Subcutaneous abdominal adipose tissue (tissue), 5 donors: ENCODE results near the gene IFI27L2.

Experiments used
- H3K27ac ChIP-seq: one replicate; pipeline ENCODE4 v1.7.0; 2013; ENCODE audit warnings: low read depth, mild to moderate bottlenecking, inconsistent platforms, low read length, moderate library complexity
- H3K27me3 ChIP-seq, 5 donors: one replicate each; pipeline ENCODE4 v1.7.0; 2013; ENCODE audit warnings: low read length in 5 of 5, inconsistent platforms in 1 of 5; ENCODE audit not compliant: control insufficient read depth in 5 of 5, insufficient read depth in 4 of 5
- H3K36me3 ChIP-seq, 5 donors: one replicate each; pipeline ENCODE4 v1.7.0; 2013; ENCODE audit warnings: low read length in 5 of 5; ENCODE audit not compliant: control insufficient read depth in 5 of 5, insufficient read depth in 5 of 5
- H3K4me1 ChIP-seq, 5 donors: one replicate each; pipeline ENCODE4 v1.7.0; 2013; ENCODE audit warnings: low read length in 5 of 5, mild to moderate bottlenecking in 3 of 5, moderate library complexity in 1 of 5; ENCODE audit not compliant: control insufficient read depth in 5 of 5, insufficient read depth in 5 of 5
- H3K4me3 ChIP-seq, 5 donors: one replicate each; pipeline ENCODE4 v1.7.0; 2013; ENCODE audit warnings: low read length in 5 of 5, low read depth in 1 of 5
- H3K9ac ChIP-seq, 5 donors: one replicate each; pipeline ENCODE4 v1.7.0; 2013; ENCODE audit warnings: low read length in 5 of 5, mild to moderate bottlenecking in 4 of 5, moderate library complexity in 3 of 5
- H3K9me3 ChIP-seq, 5 donors: one replicate each; pipeline ENCODE4 v1.7.0; 2013; ENCODE audit warnings: low read length in 5 of 5; ENCODE audit not compliant: control insufficient read depth in 5 of 5
- donor health status: healthy.
- donor health status: healthy.
- donor health status: healthy.
- donor health status: healthy.
- donor health status: healthy.

Gene IFI27L2

GRCh38 chr14:94098326-94098992 is 30.9 kb downstream of the IFI27L2 start:
- H3K9ac ChIP-seq: no peak overlapping the region
- peaks cover 0 to 8% (median 5%) of the 10 kb centered on the region in 5 donors for H3K4me1 ChIP-seq
- no peaks in the 10 kb centered on the region for H3K27me3 ChIP-seq
- H3K9me3 ChIP-seq: no peaks in the 10 kb centered on the region
- no peak overlapping the region for H3K4me3 ChIP-seq
- no peak overlapping the region for H3K27ac ChIP-seq
- peaks cover 0 to 12% (median 4%) of the 10 kb centered on the region in 5 donors for H3K36me3 ChIP-seq

DNA sequence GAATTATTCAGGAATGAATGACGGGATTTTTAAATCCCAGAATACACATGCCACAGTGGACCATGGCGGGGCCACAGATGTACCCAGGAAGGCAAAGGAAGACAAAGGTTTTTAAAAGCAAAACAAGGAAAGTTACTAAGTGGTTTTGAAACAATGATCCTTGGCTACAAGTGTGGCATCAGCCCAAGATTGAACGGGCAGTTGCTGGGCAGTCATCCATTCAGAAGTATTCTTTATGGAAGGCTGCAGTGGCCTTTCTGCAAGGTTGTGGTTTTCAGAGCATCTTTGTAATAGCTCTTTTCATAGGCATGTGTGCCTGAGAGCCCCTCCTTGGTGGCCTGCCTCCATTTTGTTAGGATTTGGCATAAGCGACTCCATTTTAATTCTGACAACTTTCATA is 32.3 kb downstream of the IFI27L2 start:
- no peaks in the 10 kb centered on the region for H3K9me3 ChIP-seq
- peaks cover 0 to 8% (median 5%) of the 10 kb centered on the region in 5 donors for H3K4me1 ChIP-seq
- H3K36me3 ChIP-seq: peaks cover 0 to 12% (median 4%) of the 10 kb centered on the region in 5 donors
- H3K9ac ChIP-seq: no peak overlapping the region
- no peak overlapping the region for H3K27ac ChIP-seq
- H3K27me3 ChIP-seq: no peaks in the 10 kb centered on the region
- H3K4me3 ChIP-seq: no peak overlapping the region

- Histone ChIP-seq H3K4me1 (no peaks in the 10 kb centered on the region), H3K27me3 (no peaks in the 10 kb centered on the region), H3K9me3 (no peaks in the 10 kb centered on the region), H3K4me3 (no peak overlapping the region), H3K9ac (no peak overlapping the region), H3K27ac (no peak overlapping the region), H3K36me3 (peaks cover 0 to 7% (median 4%) of the 10 kb centered on the region in 5 donors)
Observed at GRCh38 chr14:94093418-94093817, 36.0 kb downstream of the IFI27L2 start.

- H3K27ac ChIP-seq: no peak overlapping the region
Observed at GRCh38 chr14:94089479-94089878, 39.9 kb downstream of the IFI27L2 start.

GRCh38 chr14:94088516-94088915 is 40.9 kb downstream of the IFI27L2 start:
- Histone ChIP-seq H3K9me3 (no peaks in the 10 kb centered on the region), H3K4me3 (no peak overlapping the region), H3K27ac (no peak overlapping the region), H3K27me3 (no peaks in the 10 kb centered on the region), H3K36me3 (no peaks in the 10 kb centered on the region), H3K9ac (no peak overlapping the region), H3K4me1 (no peaks in the 10 kb centered on the region)

More at GRCh38 chr14:94089479-94089878, 39.9 kb downstream of the IFI27L2 start:
- Histone ChIP-seq H3K4me3 (no peak overlapping the region), H3K4me1 (no peaks in the 10 kb centered on the region), H3K36me3 (no peaks in the 10 kb centered on the region), H3K9me3 (no peaks in the 10 kb centered on the region), H3K9ac (no peak overlapping the region), H3K27me3 (no peaks in the 10 kb centered on the region)

DNA sequence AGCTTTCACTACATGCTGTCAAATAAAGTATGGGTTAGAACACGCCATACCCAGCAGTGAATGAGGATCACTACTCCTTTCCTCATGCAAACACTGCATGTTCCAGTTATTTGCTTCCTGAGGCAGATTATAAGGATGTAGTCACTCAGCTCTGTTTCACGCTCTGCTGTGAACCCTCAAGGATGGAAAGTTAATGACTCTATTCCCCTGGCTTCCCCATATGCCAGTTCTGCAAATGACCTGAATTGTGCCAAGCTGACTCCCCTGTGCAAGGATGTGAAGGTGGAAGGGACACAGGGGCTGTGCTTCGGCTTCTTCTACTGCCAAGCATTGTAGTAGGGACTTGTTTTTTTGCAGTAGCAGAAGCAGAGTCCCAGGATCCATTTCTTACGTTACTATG is 41.5 kb downstream of the IFI27L2 start:
- Histone ChIP-seq H3K9me3 (no peaks in the 10 kb centered on the region), H3K4me1 (no peaks in the 10 kb centered on the region), H3K4me3 (no peak overlapping the region), H3K27ac (no peak overlapping the region), H3K27me3 (no peaks in the 10 kb centered on the region), H3K9ac (no peak overlapping the region), H3K36me3 (no peaks in the 10 kb centered on the region)

- H3K9me3 ChIP-seq: no peaks in the 10 kb centered on the region
- peak overlapping the region; percentile 87 to 96 (median 90) for H3K4me3 ChIP-seq
- peak overlapping the region; percentile 88 to 98 (median 96) for H3K9ac ChIP-seq
- H3K36me3 ChIP-seq: peaks cover 8 to 20% (median 15%) of the 10 kb centered on the region in 5 donors
- H3K4me1 ChIP-seq: peaks cover 13 to 50% (median 44%) of the 10 kb centered on the region in 5 donors
- H3K27ac ChIP-seq: peak overlapping the region; percentile 94
- no peaks in the 10 kb centered on the region for H3K27me3 ChIP-seq
Observed at GRCh38 chr14:94081386-94081820, 48.0 kb downstream of the IFI27L2 start.

DNA sequence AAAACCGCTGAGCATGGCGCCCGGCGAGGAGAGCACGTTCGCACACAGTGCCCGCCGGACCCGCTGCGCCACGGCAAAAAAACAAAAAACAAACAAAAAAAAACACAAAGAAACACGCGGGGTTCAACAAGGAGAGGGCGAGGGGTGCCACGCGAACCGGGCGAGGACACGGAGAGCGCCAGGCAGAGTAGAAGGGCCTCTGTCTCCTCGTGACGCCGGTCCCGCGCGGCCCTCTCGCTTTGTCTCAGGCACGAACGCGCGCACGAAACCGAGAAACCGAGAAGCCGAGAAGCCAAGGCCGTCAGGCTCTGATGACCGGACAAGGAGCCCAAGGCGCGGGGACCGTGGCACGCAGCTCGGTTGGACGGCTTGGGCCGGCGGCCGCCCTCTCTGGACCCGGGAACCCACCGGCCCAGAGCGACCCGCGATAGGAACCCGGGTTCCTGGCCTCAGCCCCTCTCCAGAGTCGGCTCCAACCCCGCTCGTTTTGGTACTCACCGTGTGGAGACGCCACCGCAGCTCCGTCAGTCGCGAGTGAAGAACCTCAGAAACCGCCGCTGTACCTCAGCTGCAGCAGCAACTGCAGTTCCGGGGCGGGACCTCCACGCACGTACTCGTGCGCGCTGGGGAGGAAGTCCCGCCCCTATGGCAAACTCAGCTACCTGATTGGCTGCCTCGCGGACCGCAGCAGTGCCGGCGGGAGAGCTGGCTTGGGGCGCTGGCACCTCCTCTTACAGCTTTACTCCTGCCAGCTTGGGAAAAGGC is 48.6 kb downstream of the IFI27L2 start, which contains the start of the genes DDX24 and IFI27L1:
Gene DDX24 (minus strand): TSS at position 582 of the 765 bp plus-strand sequence. CDS start 1,460 bp downstream, outside the sequence.
Gene IFI27L1 (plus strand): TSS at position 690 of the 765 bp plus-strand sequence. CDS start 15,628 bp downstream, outside the sequence.
- Histone ChIP-seq H3K27me3 (no peaks in the 10 kb centered on the region), H3K27ac (peak within 1 kb of the TSS; percentile 94), H3K9me3 (peaks cover 0 to 3% (median 0%) of the 10 kb centered on the region in 5 donors), H3K36me3 (peaks cover 8 to 20% (median 15%) of the 10 kb centered on the region in 5 donors), H3K4me3 (peak within 1 kb of the TSS; percentile 87 to 96 (median 90)), H3K4me1 (peaks cover 13 to 56% (median 49%) of the 10 kb centered on the region in 5 donors), H3K9ac (peak within 1 kb of the TSS; percentile 88 to 98 (median 96))

DNA sequence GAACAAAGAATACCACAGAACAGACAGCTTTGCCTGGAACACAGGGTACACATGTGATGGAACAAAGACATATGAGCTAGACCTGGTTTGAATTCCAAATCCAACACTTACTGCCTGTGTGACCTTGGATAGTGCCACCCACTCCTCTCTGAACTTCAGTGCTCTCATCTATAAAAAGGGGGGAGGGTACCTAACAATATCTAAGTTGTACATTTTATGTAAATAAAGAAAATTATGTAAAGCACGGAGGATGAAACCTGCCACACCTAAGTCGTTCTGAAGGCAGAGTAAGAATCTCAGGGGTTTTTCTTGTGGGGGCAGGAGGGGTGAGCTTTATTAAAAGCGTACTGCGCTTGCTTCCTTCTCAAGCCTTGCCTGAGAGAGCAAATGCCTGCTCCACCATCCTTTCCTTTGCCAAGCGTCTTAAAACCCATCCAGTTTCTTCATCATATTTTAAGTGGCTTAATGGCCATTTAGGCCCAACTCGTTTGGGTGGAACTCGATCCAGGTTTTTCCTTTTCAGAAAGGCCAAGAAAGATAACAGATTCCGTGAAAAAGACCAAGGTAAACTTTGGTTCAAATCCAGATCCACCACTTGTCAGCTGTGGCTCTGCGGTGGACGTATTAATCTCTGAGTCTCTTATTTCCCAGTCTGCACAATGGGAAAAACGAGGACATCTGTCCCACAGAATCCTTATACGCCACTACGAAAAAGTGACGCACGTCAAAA is 49.3 kb downstream of the IFI27L2 start:
- Histone ChIP-seq H3K27me3 (no peaks in the 10 kb centered on the region), H3K9me3 (peaks cover 0 to 8% (median 6%) of the 10 kb centered on the region in 5 donors), H3K9ac (peak overlapping the region; percentile 75 to 98 (median 96)), H3K27ac (peak overlapping the region; percentile 94), H3K4me1 (peaks cover 13 to 56% (median 49%) of the 10 kb centered on the region in 5 donors), H3K4me3 (peak overlapping the region; percentile 87 to 96 (median 90)), H3K36me3 (peaks cover 8 to 20% (median 15%) of the 10 kb centered on the region in 5 donors)
